Gastroesophageal sphincter (tissue), 4 donors: ENCODE data around the gene THOC6. TPM values are rescaled to one million over a fixed set of nuclear protein-coding genes. Genes with fewer than 3 reads are reported as not detected.

Experiments
- ATAC-seq: fragments of 150-250 bp; one replicate; pipeline ENCODE4 v1.9.1; 2016; ENCODE audit warnings: mild to moderate bottlenecking, moderate library complexity
- H3K27ac ChIP-seq, 4 donors: fragments of 200-600 bp; sonication (generic) in 3 of 4; 1 replicate in 3 of 4; 2 replicates in 1 of 4; pipeline ENCODE4 v1.5.1; 2016 to 2019
- H3K27me3 ChIP-seq: fragments of 200-600 bp; sonication (generic); one replicate; pipeline ENCODE4 v1.5.1; 2019
- H3K36me3 ChIP-seq, 2 donors: fragments of 200-600 bp; sonication (generic); one replicate each; pipeline ENCODE4 v1.5.1; 2019; ENCODE audit warnings: control low read depth in 1 of 2
- H3K4me1 ChIP-seq, 3 donors: fragments of 200-600 bp; sonication (generic); 1 replicate in 2 of 3; 2 replicates in 1 of 3; pipeline ENCODE4 v1.5.1; 2016 to 2019; ENCODE audit warnings: control low read depth in 2 of 3
- H3K4me3 ChIP-seq, 2 donors: fragments of 200-600 bp; sonication (generic); one replicate each; pipeline ENCODE4 v1.5.1; 2019; ENCODE audit warnings: mild to moderate bottlenecking in 1 of 2, moderate library complexity in 1 of 2
- H3K9me3 ChIP-seq, 3 donors: fragments of 200-600 bp; sonication (generic); one replicate each; pipeline ENCODE4 v1.5.1; 2017 to 2019; ENCODE audit warnings: control low read depth in 2 of 3
- EP300 ChIP-seq: sonication (generic); formaldehyde crosslinking; IDR thresholded peaks from one replicate; pipeline ENCODE4 v1.6.1; 2017; ENCODE audit warnings: antibody characterized with exemption, mild to moderate bottlenecking
- POLR2A ChIP-seq, 2 donors: fragments of 450-650 bp; IDR thresholded peaks; one replicate each; pipeline ENCODE4 v1.6.1; 2017; ENCODE audit warnings: antibody characterized with exemption in 2 of 2, mild to moderate bottlenecking in 2 of 2, moderate library complexity in 1 of 2
- POLR2AphosphoS5 ChIP-seq: sonication (generic); formaldehyde crosslinking; IDR thresholded peaks from one replicate; pipeline ENCODE4 v1.6.1; 2017; ENCODE audit warnings: antibody characterized with exemption
- WGBS, 2 donors: methylation state at CpG; one replicate each; pipeline ENCODE4 v1.1.5; 2018; ENCODE audit warnings: low coverage in 1 of 2; 5-methylcytosine and 5-hydroxymethylcytosine counted together
- total RNA-seq, 4 donors: library from RNA; depleted of rRNA; stranded (reverse); fragments of >200 nt; gene quantifications; one replicate each; pipeline ENCODE4 v1.1.0, GENCODE V29; 2016
- TF ChIP-seq, protein P1 (sequence below), 4 experiments: fragments of 200-600 bp in 2 of 4; fragments of 450-650 bp in 2 of 4; sonication (generic) in 1 of 4; IDR thresholded peaks; one replicate each; pipeline ENCODE4 v1.5.1; 2017 to 2019; ENCODE audit warnings: antibody characterized with exemption in 4 of 4, mild to moderate bottlenecking in 2 of 4, moderate library complexity in 2 of 4

Gene THOC6
- total RNA-seq, 4 donors from 2014 or later, result 17.6 to 28.2 (median 25.0) TPM

DNA sequence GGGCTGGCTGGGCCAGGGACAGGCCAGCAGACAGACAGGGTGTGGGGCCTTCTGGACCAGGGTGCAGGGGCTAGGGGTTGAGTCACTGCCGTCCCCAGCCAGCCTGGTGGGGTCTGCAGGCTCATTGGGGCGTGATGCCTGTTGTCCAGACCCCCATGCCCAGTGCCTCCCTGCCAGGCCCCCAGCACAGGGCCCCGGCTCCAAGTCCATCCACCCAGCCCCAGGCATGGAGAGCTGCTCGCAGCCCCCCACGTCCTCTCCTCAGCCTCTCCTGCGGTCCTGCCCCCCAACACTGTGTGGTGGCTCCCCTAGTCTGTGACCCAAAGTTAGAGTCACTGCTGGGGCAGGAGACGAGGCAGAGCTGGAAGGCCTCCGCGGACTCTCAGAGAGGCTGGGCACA lies 36.5 kb upstream of the THOC6 start:
- no peak overlapping the region for H3K27ac ChIP-seq
- H3K27me3 ChIP-seq, result peaks cover 45% of the 10 kb centered on the region
- H3K4me1 ChIP-seq, result peaks cover 0 to 25% (median 3%) of the 10 kb centered on the region in 3 donors
- no peaks in the 10 kb centered on the region for H3K9me3 ChIP-seq
- no peak overlapping the region for H3K4me3 ChIP-seq
- H3K36me3 ChIP-seq, result no peaks in the 10 kb centered on the region
- TF ChIP-seq POLR2AphosphoS5, result no peak
- TF ChIP-seq EP300, result no peak
- no peak for TF ChIP-seq POLR2A (IDR thresholded peaks at IDR 0.05)
- TF ChIP-seq, protein P1, sequence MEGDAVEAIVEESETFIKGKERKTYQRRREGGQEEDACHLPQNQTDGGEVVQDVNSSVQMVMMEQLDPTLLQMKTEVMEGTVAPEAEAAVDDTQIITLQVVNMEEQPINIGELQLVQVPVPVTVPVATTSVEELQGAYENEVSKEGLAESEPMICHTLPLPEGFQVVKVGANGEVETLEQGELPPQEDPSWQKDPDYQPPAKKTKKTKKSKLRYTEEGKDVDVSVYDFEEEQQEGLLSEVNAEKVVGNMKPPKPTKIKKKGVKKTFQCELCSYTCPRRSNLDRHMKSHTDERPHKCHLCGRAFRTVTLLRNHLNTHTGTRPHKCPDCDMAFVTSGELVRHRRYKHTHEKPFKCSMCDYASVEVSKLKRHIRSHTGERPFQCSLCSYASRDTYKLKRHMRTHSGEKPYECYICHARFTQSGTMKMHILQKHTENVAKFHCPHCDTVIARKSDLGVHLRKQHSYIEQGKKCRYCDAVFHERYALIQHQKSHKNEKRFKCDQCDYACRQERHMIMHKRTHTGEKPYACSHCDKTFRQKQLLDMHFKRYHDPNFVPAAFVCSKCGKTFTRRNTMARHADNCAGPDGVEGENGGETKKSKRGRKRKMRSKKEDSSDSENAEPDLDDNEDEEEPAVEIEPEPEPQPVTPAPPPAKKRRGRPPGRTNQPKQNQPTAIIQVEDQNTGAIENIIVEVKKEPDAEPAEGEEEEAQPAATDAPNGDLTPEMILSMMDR (IDR thresholded peaks at IDR 0.05), result no peak
- WGBS, 2 donors, result 100% methylated on average over 1 of the region's 9 CpGs; no CpG with 5 or more reads in 1 of the 2 donors
- no peak for ATAC-seq

DNA sequence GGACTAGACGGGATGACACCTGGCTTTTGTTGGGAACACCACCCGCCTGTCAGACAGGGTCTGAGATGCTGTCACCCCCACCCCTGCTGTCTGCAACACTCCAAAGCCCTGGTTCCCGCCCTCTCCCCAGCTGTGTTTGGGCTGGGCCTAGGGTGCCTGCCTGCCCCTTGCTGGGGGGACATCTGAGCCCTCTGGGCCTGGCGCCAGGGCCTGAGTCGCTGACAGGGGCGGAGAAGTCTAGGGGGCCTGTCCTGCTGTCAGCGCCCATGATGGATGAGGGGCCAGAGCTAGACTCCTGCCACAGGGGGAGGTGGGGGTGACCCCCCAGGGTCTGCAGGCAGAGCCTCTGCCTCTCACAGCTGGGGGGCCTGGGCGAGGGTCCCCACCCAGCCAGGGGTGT lies 36.0 kb upstream of the THOC6 start:
- no peak for ATAC-seq
- Histone ChIP-seq H3K4me3 (no peak overlapping the region), H3K36me3 (no peaks in the 10 kb centered on the region), H3K9me3 (no peaks in the 10 kb centered on the region), H3K27me3 (peaks cover 45% of the 10 kb centered on the region), H3K27ac (no peak overlapping the region), H3K4me1 (peaks cover 0 to 25% (median 3%) of the 10 kb centered on the region in 3 donors)
- no CpG with 5 or more reads among the region's 8 CpGs for WGBS, 2 donors
- no peak for TF ChIP-seq POLR2A (IDR thresholded peaks at IDR 0.05)
- TF ChIP-seq, protein P1 (IDR thresholded peaks at IDR 0.05), result no peak
- TF ChIP-seq POLR2AphosphoS5, result no peak
- TF ChIP-seq EP300, result no peak

DNA sequence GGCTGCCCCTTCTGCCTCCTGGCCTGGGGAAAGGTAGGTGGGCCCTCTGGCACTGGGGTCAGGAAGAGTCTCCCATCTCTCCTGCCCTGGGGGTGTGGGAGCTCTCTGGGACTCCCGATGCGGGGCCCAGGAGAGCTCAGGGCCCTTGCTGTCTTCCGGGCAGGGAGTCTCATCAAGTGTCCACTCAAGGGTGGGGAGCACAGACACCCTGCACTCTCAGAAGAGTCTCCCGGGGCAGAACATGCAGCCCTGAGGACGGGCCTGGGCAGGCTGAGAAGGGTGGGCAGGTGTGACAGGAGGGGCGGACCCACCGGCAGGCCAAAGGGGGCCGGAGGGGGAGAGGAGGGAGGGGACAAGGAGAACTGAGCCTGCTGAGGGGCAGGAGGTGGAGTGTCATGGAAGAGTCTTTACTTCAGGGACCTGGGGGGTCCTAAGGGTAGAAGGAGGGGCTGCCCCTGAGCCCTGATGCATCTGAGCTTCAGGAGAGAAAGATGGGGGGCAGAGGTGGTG lies 35.2 kb upstream of the THOC6 start:
- 17 to 70% methylated on average over 1 to 3 of the region's 8 CpGs for WGBS, 2 donors
- H3K4me1 ChIP-seq, result peaks cover 0 to 18% (median 3%) of the 10 kb centered on the region in 3 donors
- peaks cover 45% of the 10 kb centered on the region for H3K27me3 ChIP-seq
- no peak overlapping the region for H3K4me3 ChIP-seq
- H3K27ac ChIP-seq, result no peak overlapping the region
- TF ChIP-seq POLR2A (IDR thresholded peaks at IDR 0.05) (no peak), POLR2AphosphoS5 (no peak), EP300 (no peak)
- TF ChIP-seq, protein P1 (IDR thresholded peaks at IDR 0.05), result no peak
- H3K36me3 ChIP-seq, result no peaks in the 10 kb centered on the region
- no peak for ATAC-seq
- no peaks in the 10 kb centered on the region for H3K9me3 ChIP-seq

DNA sequence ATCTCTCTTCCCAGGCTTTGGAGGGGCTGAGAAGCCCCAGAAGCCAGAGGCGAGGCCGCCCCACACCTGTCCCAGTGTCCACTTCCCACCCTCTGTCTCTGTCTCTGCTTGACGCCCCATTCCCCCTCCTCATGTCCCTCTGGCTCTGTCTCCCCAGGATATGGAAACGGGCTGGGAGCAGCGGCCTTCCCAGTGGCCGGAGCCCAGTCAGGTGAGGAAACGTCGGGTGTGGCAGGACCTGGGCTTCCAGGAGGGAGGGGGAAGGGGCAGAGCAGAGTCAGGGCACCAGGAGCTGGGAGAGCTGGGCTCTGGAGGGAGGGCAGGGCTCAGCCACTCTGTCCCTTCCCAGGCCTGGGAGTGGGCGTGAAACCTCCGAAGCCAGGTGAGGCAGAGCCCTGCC lies 32.9 kb upstream of the THOC6 start:
- Histone ChIP-seq H3K36me3 (no peaks in the 10 kb centered on the region), H3K27me3 (peaks cover 57% of the 10 kb centered on the region), H3K27ac (no peak overlapping the region), H3K4me1 (peaks cover 0 to 3% (median 0%) of the 10 kb centered on the region in 3 donors), H3K4me3 (no peak overlapping the region), H3K9me3 (no peaks in the 10 kb centered on the region)
- WGBS, 2 donors, result no CpG with 5 or more reads among the region's 10 CpGs
- ATAC-seq, result no peak
- TF ChIP-seq POLR2A (IDR thresholded peaks at IDR 0.05) (no peak), EP300 (no peak), POLR2AphosphoS5 (no peak)
- TF ChIP-seq, protein P1 (IDR thresholded peaks at IDR 0.05), result no peak

DNA sequence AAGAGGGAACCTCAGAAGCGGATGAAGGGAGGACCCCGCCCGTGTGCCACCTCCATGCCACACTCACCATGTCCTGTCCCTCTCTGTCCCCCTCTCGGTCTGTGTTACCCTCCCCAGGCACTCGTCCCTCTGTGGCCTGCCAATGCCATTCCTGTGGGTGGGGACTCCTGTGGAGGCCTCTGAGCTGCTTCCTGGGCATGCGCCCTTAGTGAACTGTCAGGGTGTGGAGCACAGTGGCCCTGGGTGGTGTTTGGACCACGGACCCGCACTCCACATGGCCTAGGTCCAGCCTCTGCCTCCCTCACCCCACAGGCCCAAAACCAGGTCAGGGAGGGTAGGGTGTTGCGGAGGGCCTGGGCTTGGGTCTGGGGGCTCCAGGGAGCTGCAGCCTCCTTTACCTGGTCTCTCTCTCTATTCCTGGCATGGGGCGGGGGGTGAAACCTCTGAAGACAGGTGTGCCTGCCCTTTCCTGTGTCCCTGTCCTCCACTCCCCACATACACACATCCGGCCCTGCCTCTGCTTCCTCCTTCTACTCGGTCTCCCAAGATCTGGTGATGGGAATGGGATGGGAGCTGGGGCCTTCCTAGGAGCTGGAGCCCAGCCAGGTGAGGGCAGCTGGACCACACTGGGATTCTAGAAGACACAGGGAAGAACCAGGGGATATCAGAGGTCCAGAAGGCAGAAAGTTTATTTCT lies 32.1 kb upstream of the THOC6 start:
- Histone ChIP-seq H3K9me3 (no peaks in the 10 kb centered on the region), H3K36me3 (no peaks in the 10 kb centered on the region), H3K4me3 (no peak overlapping the region), H3K27ac (no peak overlapping the region), H3K27me3 (peaks cover 63% of the 10 kb centered on the region), H3K4me1 (no peaks in the 10 kb centered on the region)
- ATAC-seq, result no peak
- WGBS, 2 donors, result 82% methylated on average over 5 of the region's 12 CpGs; no CpG with 5 or more reads in 1 of the 2 donors
- TF ChIP-seq EP300 (no peak), POLR2A (IDR thresholded peaks at IDR 0.05) (no peak)
- TF ChIP-seq, protein P1 (IDR thresholded peaks at IDR 0.05), result no peak
